Neural cell (in vitro differentiated cells): ENCODE measurements around the gene ATOSB. TPM values are rescaled to one million over a fixed set of nuclear protein-coding genes. Genes with fewer than 3 reads are reported as not detected.

Source experiments
- H2AFZ ChIP-seq: fragments of 200-600, 300-800 bp; sonication (generic), shearing (Covaris generic); 2 replicates; pipeline ENCODE4 v1.6.0; 2014; ENCODE audit warnings: low read depth, mild to moderate bottlenecking, antibody characterized with exemption, low read length, moderate library complexity
- H3F3A ChIP-seq: fragments of 200-600 bp; shearing (Covaris generic); 2 replicates; pipeline ENCODE4 v1.6.1; 2016; ENCODE audit warnings: mild to moderate bottlenecking, moderate library complexity, mixed read lengths, antibody characterized with exemption, low read length; ENCODE audit not compliant: insufficient read depth, poor library complexity, severe bottlenecking
- H3K27ac ChIP-seq: fragments of 200-600, 300-800 bp; sonication (generic), shearing (Covaris generic); 2 replicates; pipeline ENCODE4 v1.5.1; 2014; ENCODE audit warnings: mild to moderate bottlenecking, low read length, moderate library complexity
- H3K27me3 ChIP-seq: fragments of 300-800, 200-600 bp; sonication (generic), shearing (Covaris generic); 2 replicates; pipeline ENCODE4 v1.6.0; 2014; ENCODE audit warnings: mild to moderate bottlenecking, low read depth, low read length, moderate library complexity; ENCODE audit not compliant: insufficient read depth
- H3K36me3 ChIP-seq: fragments of 300-800, 200-600 bp; sonication (generic), shearing (Covaris generic); 2 replicates; pipeline ENCODE4 v1.5.1; 2014; ENCODE audit warnings: mild to moderate bottlenecking, antibody characterized with exemption, low read length, moderate library complexity; ENCODE audit not compliant: insufficient read depth
- H3K4me2 ChIP-seq: fragments of 300-800, 200-600 bp; sonication (generic), shearing (Covaris generic); 2 replicates; pipeline ENCODE4 v1.6.0; 2014; ENCODE audit warnings: mild to moderate bottlenecking, low read length
- H3K4me3 ChIP-seq: fragments of 300-800, 200-600 bp; sonication (generic), shearing (Covaris generic); 2 replicates; pipeline ENCODE4 v1.5.1; 2014; ENCODE audit warnings: mild to moderate bottlenecking, low read length, moderate library complexity
- H3K79me2 ChIP-seq: fragments of 200-600 bp; shearing (Covaris generic); replicated peaks from 2 replicates; pipeline ENCODE4 v1.6.0; 2014; ENCODE audit warnings: mild to moderate bottlenecking, low read length, moderate library complexity; ENCODE audit not compliant: insufficient read depth
- H3K9ac ChIP-seq: fragments of 300-800, 200-600 bp; sonication (generic), shearing (Covaris generic); 2 replicates; pipeline ENCODE4 v1.6.1; 2016; ENCODE audit warnings: mild to moderate bottlenecking, low read length, mixed read lengths
- H3K9me2 ChIP-seq: fragments of 200-600 bp; shearing (Covaris generic); 2 replicates; pipeline ENCODE4 v1.6.1; 2016; ENCODE audit warnings: mild to moderate bottlenecking, low read length, mixed read lengths; ENCODE audit not compliant: insufficient read depth
- H3K9me3 ChIP-seq: fragments of 200-600, 300-800 bp; sonication (generic), shearing (Covaris generic); 2 replicates; pipeline ENCODE4 v1.6.1; 2016; ENCODE audit warnings: mild to moderate bottlenecking, mixed run types, low read length, moderate library complexity, mixed read lengths
- H4K20me1 ChIP-seq: fragments of 200-600 bp; shearing (Covaris generic); 2 replicates; pipeline ENCODE4 v1.6.1; 2016; ENCODE audit warnings: mild to moderate bottlenecking, mixed run types; ENCODE audit not compliant: insufficient read depth
- EP300 ChIP-seq: fragments of 450-650 bp; conservative IDR thresholded peaks from 2 replicates; pipeline ENCODE4 v1.6.1; 2014; ENCODE audit warnings: antibody characterized with exemption, mild to moderate bottlenecking, moderate library complexity; ENCODE audit not compliant: poor library complexity, severe bottlenecking
- EZH2 ChIP-seq: fragments of 200-600, 300-800 bp; shearing (Covaris generic), sonication (generic); IDR thresholded peaks from 2 replicates; pipeline ENCODE4 v1.6.1; 2014; ENCODE audit warnings: antibody characterized with exemption, low read length, borderline replicate concordance, mild to moderate bottlenecking; ENCODE audit not compliant: insufficient read depth, poor library complexity, severe bottlenecking
- MXI1 ChIP-seq: fragments of 450-650 bp; conservative IDR thresholded peaks from 2 replicates; pipeline ENCODE4 v1.6.1; 2014; ENCODE audit warnings: antibody characterized with exemption, mild to moderate bottlenecking; ENCODE audit not compliant: poor library complexity, severe bottlenecking
- POLR2AphosphoS5 ChIP-seq: IDR thresholded peaks from 2 replicates; pipeline ENCODE4 v1.6.1; 2012
- RAD21 ChIP-seq: fragments of 450-650 bp; conservative IDR thresholded peaks from 2 replicates; pipeline ENCODE4 v1.6.1; 2014; ENCODE audit warnings: antibody characterized with exemption, mild to moderate bottlenecking, moderate library complexity
- SMC3 ChIP-seq: fragments of 450-650 bp; conservative IDR thresholded peaks from 2 replicates; pipeline ENCODE4 v1.6.1; 2014; ENCODE audit warnings: antibody characterized with exemption, mild to moderate bottlenecking, moderate library complexity; ENCODE audit not compliant: poor library complexity
- TAF1 ChIP-seq: IDR thresholded peaks from 2 replicates; pipeline ENCODE4 v1.6.1; 2012; ENCODE audit warnings: low read depth
- polyA plus RNA-seq: library from polyadenylated mRNA; depleted of rRNA; stranded (reverse); fragments of >200 nt; gene quantifications from 2 replicates; pipeline ENCODE4 v1.2.3, GENCODE V29; 2014
- TF ChIP-seq, protein P1 (sequence below): fragments of 450-650 bp; IDR thresholded peaks from 2 replicates; pipeline ENCODE4 v1.5.1; 2014; ENCODE audit warnings: antibody characterized with exemption, mild to moderate bottlenecking, moderate library complexity; ENCODE audit not compliant: poor library complexity, severe bottlenecking
- TF ChIP-seq, protein P2 (sequence below): IDR thresholded peaks from 2 replicates; pipeline ENCODE4 v1.6.1; 2012; ENCODE audit warnings: borderline replicate concordance

The ATOSB gene
- polyA plus RNA-seq, 1 donor from 2014 or later = 28.9 TPM

DNA sequence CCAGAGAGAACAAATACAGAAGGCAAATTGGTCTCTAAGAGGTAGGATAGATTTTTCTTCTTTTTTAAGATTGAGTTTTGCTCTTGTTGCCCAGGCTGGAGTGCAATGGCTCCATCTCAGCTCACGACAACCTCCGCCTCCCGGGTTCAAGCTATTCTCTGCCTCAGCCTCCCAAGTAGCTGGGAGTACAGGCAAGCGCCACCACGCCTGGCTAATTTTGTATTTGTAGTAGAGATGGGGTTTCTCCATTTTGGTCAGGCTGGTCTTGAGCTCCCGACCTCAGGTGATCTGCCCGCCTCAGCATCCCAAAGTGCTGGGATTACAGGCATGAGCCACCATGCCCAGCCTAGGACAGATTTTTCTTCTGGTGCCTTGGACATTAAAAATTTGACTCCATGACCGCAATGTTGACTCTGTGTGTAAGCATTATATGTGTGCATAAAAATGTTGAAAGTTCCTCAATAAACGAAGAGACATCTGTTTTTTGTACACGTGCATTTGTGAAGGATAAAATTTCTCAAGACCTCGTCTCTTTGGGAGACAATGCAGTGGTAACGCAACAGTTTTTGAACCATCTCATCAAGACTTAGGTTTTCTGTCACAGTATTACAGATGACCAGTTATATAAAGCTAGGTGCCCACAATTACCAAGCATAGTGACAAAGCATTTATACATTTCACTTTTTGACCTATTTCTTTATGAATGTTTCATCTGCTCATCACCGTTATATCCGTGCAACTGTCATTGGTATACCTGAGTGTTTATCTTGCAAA is 60.6 kb downstream of the ATOSB start:
- H3K4me2 ChIP-seq = no peak overlapping the region
- no peak for TF ChIP-seq TAF1
- TF ChIP-seq, protein P1, sequence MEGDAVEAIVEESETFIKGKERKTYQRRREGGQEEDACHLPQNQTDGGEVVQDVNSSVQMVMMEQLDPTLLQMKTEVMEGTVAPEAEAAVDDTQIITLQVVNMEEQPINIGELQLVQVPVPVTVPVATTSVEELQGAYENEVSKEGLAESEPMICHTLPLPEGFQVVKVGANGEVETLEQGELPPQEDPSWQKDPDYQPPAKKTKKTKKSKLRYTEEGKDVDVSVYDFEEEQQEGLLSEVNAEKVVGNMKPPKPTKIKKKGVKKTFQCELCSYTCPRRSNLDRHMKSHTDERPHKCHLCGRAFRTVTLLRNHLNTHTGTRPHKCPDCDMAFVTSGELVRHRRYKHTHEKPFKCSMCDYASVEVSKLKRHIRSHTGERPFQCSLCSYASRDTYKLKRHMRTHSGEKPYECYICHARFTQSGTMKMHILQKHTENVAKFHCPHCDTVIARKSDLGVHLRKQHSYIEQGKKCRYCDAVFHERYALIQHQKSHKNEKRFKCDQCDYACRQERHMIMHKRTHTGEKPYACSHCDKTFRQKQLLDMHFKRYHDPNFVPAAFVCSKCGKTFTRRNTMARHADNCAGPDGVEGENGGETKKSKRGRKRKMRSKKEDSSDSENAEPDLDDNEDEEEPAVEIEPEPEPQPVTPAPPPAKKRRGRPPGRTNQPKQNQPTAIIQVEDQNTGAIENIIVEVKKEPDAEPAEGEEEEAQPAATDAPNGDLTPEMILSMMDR = no peak
- TF ChIP-seq RAD21 = no peak
- TF ChIP-seq EZH2 = no peak
- no peak for TF ChIP-seq EP300
- TF ChIP-seq SMC3 = no peak
- no peak for TF ChIP-seq MXI1
- TF ChIP-seq, protein P2, sequence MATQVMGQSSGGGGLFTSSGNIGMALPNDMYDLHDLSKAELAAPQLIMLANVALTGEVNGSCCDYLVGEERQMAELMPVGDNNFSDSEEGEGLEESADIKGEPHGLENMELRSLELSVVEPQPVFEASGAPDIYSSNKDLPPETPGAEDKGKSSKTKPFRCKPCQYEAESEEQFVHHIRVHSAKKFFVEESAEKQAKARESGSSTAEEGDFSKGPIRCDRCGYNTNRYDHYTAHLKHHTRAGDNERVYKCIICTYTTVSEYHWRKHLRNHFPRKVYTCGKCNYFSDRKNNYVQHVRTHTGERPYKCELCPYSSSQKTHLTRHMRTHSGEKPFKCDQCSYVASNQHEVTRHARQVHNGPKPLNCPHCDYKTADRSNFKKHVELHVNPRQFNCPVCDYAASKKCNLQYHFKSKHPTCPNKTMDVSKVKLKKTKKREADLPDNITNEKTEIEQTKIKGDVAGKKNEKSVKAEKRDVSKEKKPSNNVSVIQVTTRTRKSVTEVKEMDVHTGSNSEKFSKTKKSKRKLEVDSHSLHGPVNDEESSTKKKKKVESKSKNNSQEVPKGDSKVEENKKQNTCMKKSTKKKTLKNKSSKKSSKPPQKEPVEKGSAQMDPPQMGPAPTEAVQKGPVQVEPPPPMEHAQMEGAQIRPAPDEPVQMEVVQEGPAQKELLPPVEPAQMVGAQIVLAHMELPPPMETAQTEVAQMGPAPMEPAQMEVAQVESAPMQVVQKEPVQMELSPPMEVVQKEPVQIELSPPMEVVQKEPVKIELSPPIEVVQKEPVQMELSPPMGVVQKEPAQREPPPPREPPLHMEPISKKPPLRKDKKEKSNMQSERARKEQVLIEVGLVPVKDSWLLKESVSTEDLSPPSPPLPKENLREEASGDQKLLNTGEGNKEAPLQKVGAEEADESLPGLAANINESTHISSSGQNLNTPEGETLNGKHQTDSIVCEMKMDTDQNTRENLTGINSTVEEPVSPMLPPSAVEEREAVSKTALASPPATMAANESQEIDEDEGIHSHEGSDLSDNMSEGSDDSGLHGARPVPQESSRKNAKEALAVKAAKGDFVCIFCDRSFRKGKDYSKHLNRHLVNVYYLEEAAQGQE = no peak
- TF ChIP-seq POLR2AphosphoS5 = no peak
- H3K36me3 ChIP-seq = peaks cover 10% of the 10 kb centered on the region
- no peaks in the 10 kb centered on the region for H4K20me1 ChIP-seq
- H3K4me3 ChIP-seq = no peak overlapping the region
- H3K79me2 ChIP-seq = no peaks in the 10 kb centered on the region
- H3K27ac ChIP-seq = no peak overlapping the region
- no peaks in the 10 kb centered on the region for H3F3A ChIP-seq
- no peak overlapping the region for H2AFZ ChIP-seq
- no peaks in the 10 kb centered on the region for H3K9me3 ChIP-seq
- no peaks in the 10 kb centered on the region for H3K9me2 ChIP-seq
- H3K27me3 ChIP-seq = no peaks in the 10 kb centered on the region
- H3K9ac ChIP-seq = no peak overlapping the region

- H3K9me2 ChIP-seq = no peaks in the 10 kb centered on the region
- H3K36me3 ChIP-seq = peaks cover 10% of the 10 kb centered on the region
- H3K4me3 ChIP-seq = no peak overlapping the region
- H3K27me3 ChIP-seq = no peaks in the 10 kb centered on the region
- no peaks in the 10 kb centered on the region for H4K20me1 ChIP-seq
- no peaks in the 10 kb centered on the region for H3F3A ChIP-seq
- TF ChIP-seq EZH2 = no peak
- H3K4me2 ChIP-seq = no peak overlapping the region
- H2AFZ ChIP-seq = no peak overlapping the region
- no peaks in the 10 kb centered on the region for H3K9me3 ChIP-seq
- no peak overlapping the region for H3K27ac ChIP-seq
- no peak overlapping the region for H3K9ac ChIP-seq
- H3K79me2 ChIP-seq = no peaks in the 10 kb centered on the region
These were observed 61.4 kb downstream of the ATOSB start for GRCh38 chr9:35054185-35054835.

Other genes with a start within 250 kb of the ATOSB start
- gene PHF24, start 157.6 kb downstream of the ATOSB start, polyA plus RNA-seq = 1.8 and 2.4 TPM in 2 replicates
- 90.2 and 99.1 TPM in 2 replicates for gene DNAJB5, start 126.1 kb downstream of the ATOSB start, polyA plus RNA-seq
- 139 and 157 TPM in 2 replicates for gene VCP, start 43.2 kb downstream of the ATOSB start, polyA plus RNA-seq
- gene FANCG, start 35.9 kb downstream of the ATOSB start, polyA plus RNA-seq = 56.0 and 70.8 TPM in 2 replicates
- 7.9 and 8.5 TPM in 2 replicates for gene PIGO, start 19.3 kb downstream of the ATOSB start, polyA plus RNA-seq
- 98.3 and 98.5 TPM in 2 replicates for gene STOML2, start 12.7 kb downstream of the ATOSB start, polyA plus RNA-seq
- gene UNC13B, start 46.1 kb upstream of the ATOSB start, polyA plus RNA-seq = 37.2 and 42.6 TPM in 2 replicates